HCT116 (cell line): ENCODE results near the gene CASP12. TPM values are rescaled to one million over a fixed set of nuclear protein-coding genes. Genes with fewer than 3 reads are reported as not detected.

Experiments used
- ATAC-seq: fragments of 200-7000 bp; cut with Tn5 transposase; 2 replicates; pipeline ENCODE4 v1.9.1; 2020; ENCODE audit warnings: mild to moderate bottlenecking, moderate library complexity
- BruUV-seq: library from RNA; stranded (reverse); fragments of 400-500 nt; replicated peaks from 2 replicates; lab custom pipeline; 2021; lab: Mats Ljungman, UMichigan
- CTCF ChIA-PET: fragments of 300-600 bp; sonication (Branson Sonifier 250); formaldehyde crosslinking; loops from one replicate; lab custom pipeline; 2021; ENCODE audit warnings: antibody characterized with exemption; lab: Charles Lee
- POLR2A ChIA-PET: fragments of 300-600, 350-600 bp; sonication (Branson Sonifier 250); formaldehyde crosslinking; loops from one replicate; lab custom pipeline; 2021; ENCODE audit warnings: antibody characterized with exemption; lab: Charles Lee
- RAD21 ChIA-PET, 2 experiments: fragments of 300-600 bp; sonication (Branson Sonifier 250); formaldehyde crosslinking; loops; one replicate each; lab custom pipeline; 2023; ENCODE audit warnings: low total read pairs in 2 of 2; ENCODE audit not compliant: uncharacterized antibody in 2 of 2, unreplicated experiment in 2 of 2, low non-redundant PET in 1 of 2; lab: Charles Lee
- DNase-seq: peaks from one replicate; pipeline ENCODE4 v3.0.0-alpha.2; 2010; ENCODE audit warnings: low read depth, low spot score
- H2AFZ ChIP-seq: fragments of 200-600 bp; shearing (Covaris generic), sonication (generic); 2 replicates; pipeline ENCODE4 v1.6.1; 2017; ENCODE audit warnings: low read depth, mixed run types, mixed read lengths, antibody characterized with exemption, low read length; ENCODE audit not compliant: poor library complexity, severe bottlenecking
- H3K27ac ChIP-seq: 2 replicates; pipeline ENCODE4 v1.5.1; 2012; ENCODE audit warnings: low read depth, low read length
- H3K27me3 ChIP-seq: fragments of 200-600 bp; sonication (generic); 2 replicates; pipeline ENCODE4 v1.6.1; 2016; ENCODE audit warnings: mixed run types, low read length, mixed read lengths; ENCODE audit not compliant: insufficient read depth
- H3K36me3 ChIP-seq, 2 experiments: fragments of 200-500 bp in 1 of 2; fragments of 200-600 bp in 1 of 2; sonication (Bioruptor generic) in 1 of 2; sonication (generic) in 1 of 2; 2 replicates each; pipeline versions ENCODE4 v1.5.1 to v1.6.1; 2014 to 2016; ENCODE audit warnings: low read length in 2 of 2, inconsistent platforms in 1 of 2, mixed read lengths in 1 of 2, mixed run types in 1 of 2; ENCODE audit not compliant: insufficient read depth in 2 of 2, control insufficient read depth in 1 of 2
- H3K4me1 ChIP-seq, 2 experiments: fragments of 200-600 bp in 1 of 2; sonication (generic) in 1 of 2; 2 replicates each; pipeline versions ENCODE4 v1.5.1 to v1.6.1; 2012 to 2017; ENCODE audit warnings: low read length in 2 of 2, inconsistent platforms in 1 of 2, mild to moderate bottlenecking in 1 of 2, mixed read lengths in 1 of 2, mixed run types in 1 of 2, moderate library complexity in 1 of 2; ENCODE audit not compliant: insufficient read depth in 2 of 2, control insufficient read depth in 1 of 2
- H3K4me2 ChIP-seq: fragments of 200-600 bp; sonication (generic); 2 replicates; pipeline ENCODE4 v1.6.1; 2017; ENCODE audit warnings: mixed run types, low read length, mixed read lengths
- H3K4me3 ChIP-seq, 2 experiments: fragments of 200-600 bp in 1 of 2; sonication (generic) in 1 of 2; replicated peaks in 1 of 2; 2 replicates each; pipeline ENCODE4 v1.5.1; 2011 to 2016; ENCODE audit warnings: low read length in 2 of 2, control low read depth in 1 of 2, low read depth in 1 of 2, mild to moderate bottlenecking in 1 of 2, mixed read lengths in 1 of 2, mixed run types in 1 of 2
- H3K79me2 ChIP-seq: fragments of 200-600 bp; sonication (generic); 2 replicates; pipeline ENCODE4 v1.6.1; 2017; ENCODE audit warnings: mild to moderate bottlenecking, mixed run types, low read length, moderate library complexity, mixed read lengths; ENCODE audit not compliant: insufficient read depth
- H3K9ac ChIP-seq: fragments of 200-600 bp; sonication (generic); 2 replicates; pipeline ENCODE4 v1.6.1; 2016; ENCODE audit warnings: low read length, mixed read lengths
- H3K9me2 ChIP-seq: fragments of 200-600 bp; sonication (generic), shearing (Covaris generic); 2 replicates; pipeline ENCODE4 v1.6.1; 2017; ENCODE audit warnings: mixed run types, mild to moderate bottlenecking, moderate library complexity; ENCODE audit not compliant: insufficient read depth
- H3K9me3 ChIP-seq, 2 experiments: fragments of 200-500 bp in 1 of 2; fragments of 200-600 bp in 1 of 2; sonication (Bioruptor generic) in 1 of 2; sonication (generic) in 1 of 2; 2 replicates each; pipeline ENCODE4 v1.6.1; 2014 to 2017; ENCODE audit warnings: low read length in 2 of 2, mixed read lengths in 2 of 2, inconsistent platforms in 1 of 2, low read depth in 1 of 2, mild to moderate bottlenecking in 1 of 2, mixed run types in 1 of 2, moderate library complexity in 1 of 2; ENCODE audit not compliant: control insufficient read depth in 1 of 2, insufficient read depth in 1 of 2
- H4K20me1 ChIP-seq: fragments of 200-600 bp; sonication (generic), shearing (Covaris generic); 2 replicates; pipeline ENCODE4 v1.6.1; 2017; ENCODE audit warnings: mixed run types, mild to moderate bottlenecking, moderate library complexity; ENCODE audit not compliant: insufficient read depth
- CBX3 ChIP-seq: IDR thresholded peaks from 2 replicates; pipeline ENCODE4 v1.6.1; 2012; ENCODE audit warnings: low read depth
- CEBPB ChIP-seq: IDR thresholded peaks from 2 replicates; pipeline ENCODE4 v1.6.1; 2012; ENCODE audit warnings: low read depth
- EZH2 ChIP-seq: fragments of 200-600 bp; sonication (generic); IDR thresholded peaks from 2 replicates; pipeline ENCODE4 v1.6.1; 2017; ENCODE audit warnings: antibody characterized with exemption, mixed run types
- EZH2phosphoT487 ChIP-seq: fragments of 200-600 bp; IDR thresholded peaks from 2 replicates; pipeline ENCODE4 v1.6.1; 2018; ENCODE audit warnings: antibody characterized with exemption, borderline replicate concordance
- FOSL1 ChIP-seq: IDR thresholded peaks from 2 replicates; pipeline ENCODE4 v1.6.1; 2012; ENCODE audit warnings: low read depth
- POLR2A ChIP-seq: IDR thresholded peaks from 2 replicates; pipeline ENCODE4 v1.7.0; 2011; ENCODE audit warnings: borderline replicate concordance; ENCODE audit not compliant: insufficient read depth, insufficient read length; ENCODE audit errors: extremely low read depth
- POLR2AphosphoS5 ChIP-seq: IDR thresholded peaks from 2 replicates; pipeline ENCODE4 v1.6.1; 2011; ENCODE audit warnings: mild to moderate bottlenecking, low read depth, low read length, moderate library complexity
- SRF ChIP-seq: IDR thresholded peaks from 2 replicates; pipeline ENCODE4 v1.6.1; 2012; ENCODE audit warnings: low read depth
- TCF7L2 ChIP-seq: IDR thresholded peaks from 2 replicates; pipeline ENCODE4 v1.7.0; 2011; ENCODE audit warnings: borderline replicate concordance, inconsistent platforms; ENCODE audit not compliant: insufficient read depth, insufficient read length; ENCODE audit errors: extremely low read depth
- ZNF274 ChIP-seq: fragments of 200-500 bp; sonication (Bioruptor generic); IDR thresholded peaks from 2 replicates; pipeline ENCODE4 v1.6.1; 2014; ENCODE audit warnings: mild to moderate bottlenecking, low read depth, low read length, inconsistent platforms
- intact Hi-C: fragments of 100-400 bp; cut with micrococcal nuclease; formaldehyde crosslinking; loops from 2 replicates; pipeline ENCODE4 v1.10.0; 2022
- total RNA-seq: library from RNA; stranded (reverse); gene quantifications from one replicate; pipeline ENCODE4 v1.2.1, GENCODE V29; 2021; ENCODE audit not compliant: unreplicated experiment
- TF ChIP-seq, protein P1 (sequence below): IDR thresholded peaks from 2 replicates; pipeline ENCODE4 v1.6.1; 2012
- TF ChIP-seq, protein P2 (sequence below): IDR thresholded peaks from 2 replicates; pipeline ENCODE4 v1.6.1; 2011; ENCODE audit warnings: mild to moderate bottlenecking, low read length, moderate library complexity; ENCODE audit not compliant: insufficient replicate concordance; ENCODE audit errors: extremely low read depth
- TF ChIP-seq, protein P3 (sequence below), 3 experiments: fragments of 200-600 bp in 1 of 3; sonication (generic) in 1 of 3; IDR thresholded peaks in 2 of 3; conservative IDR thresholded peaks in 1 of 3; 2 replicates each; pipeline ENCODE4 v1.5.1; 2012 to 2017; ENCODE audit warnings: low read depth in 2 of 3, low read length in 2 of 3, antibody characterized with exemption in 1 of 3, borderline replicate concordance in 1 of 3, control low read depth in 1 of 3, mild to moderate bottlenecking in 1 of 3, mixed read lengths in 1 of 3, mixed run types in 1 of 3, moderate library complexity in 1 of 3; ENCODE audit not compliant: insufficient read depth in 1 of 3

CASP12 gene
- total RNA-seq, 1 experiment from 2014 or later: not detected

DNA sequence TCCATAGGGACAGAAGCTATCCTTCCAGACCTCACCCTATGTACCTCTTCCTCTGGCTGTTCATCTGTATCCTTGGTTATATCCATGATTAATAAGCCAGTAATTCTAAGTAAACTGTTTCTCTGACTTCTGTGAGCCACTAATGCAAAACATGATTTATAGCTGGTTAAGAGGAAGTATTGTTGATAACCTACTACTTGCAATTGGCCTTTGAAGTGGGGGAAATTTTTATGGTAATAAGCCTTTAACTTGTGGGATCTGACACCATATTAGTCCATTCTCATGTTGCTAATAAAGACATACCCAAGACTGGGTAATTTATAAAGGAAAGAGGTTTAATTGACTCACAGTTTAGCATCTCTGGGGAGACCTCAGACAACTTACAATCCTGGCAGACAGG lies 21.9 kb downstream of the CASP12 start:
- intact Hi-C loops: no loop called here
- H3K27ac ChIP-seq: no peak overlapping the region
- DNase-seq: no peak
- POLR2A ChIA-PET: no interaction called here
- CTCF ChIA-PET: no interaction called here
- TF ChIP-seq, protein P1, sequence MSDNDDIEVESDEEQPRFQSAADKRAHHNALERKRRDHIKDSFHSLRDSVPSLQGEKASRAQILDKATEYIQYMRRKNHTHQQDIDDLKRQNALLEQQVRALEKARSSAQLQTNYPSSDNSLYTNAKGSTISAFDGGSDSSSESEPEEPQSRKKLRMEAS: no peak
- TF ChIP-seq POLR2AphosphoS5 (no peak), EZH2 (no peak), CEBPB (no peak), POLR2A (no peak), CBX3 (no peak)
- BruUV-seq: no TSS peak
- no peaks in the 10 kb centered on the region for H3K9me3 ChIP-seq
- no peak overlapping the region for H3K4me3 ChIP-seq
- no peak overlapping the region for H3K9ac ChIP-seq
- no peak for ATAC-seq
- H3K4me1 ChIP-seq: no peaks in the 10 kb centered on the region
- H4K20me1 ChIP-seq: no peaks in the 10 kb centered on the region
- H3K79me2 ChIP-seq: no peaks in the 10 kb centered on the region
- no peak overlapping the region for H3K4me2 ChIP-seq
- H3K27me3 ChIP-seq: no peaks in the 10 kb centered on the region
- H2AFZ ChIP-seq: no peak overlapping the region
- H3K9me2 ChIP-seq: no peaks in the 10 kb centered on the region
- no peaks in the 10 kb centered on the region for H3K36me3 ChIP-seq
- RAD21 ChIA-PET: no interaction called here

DNA sequence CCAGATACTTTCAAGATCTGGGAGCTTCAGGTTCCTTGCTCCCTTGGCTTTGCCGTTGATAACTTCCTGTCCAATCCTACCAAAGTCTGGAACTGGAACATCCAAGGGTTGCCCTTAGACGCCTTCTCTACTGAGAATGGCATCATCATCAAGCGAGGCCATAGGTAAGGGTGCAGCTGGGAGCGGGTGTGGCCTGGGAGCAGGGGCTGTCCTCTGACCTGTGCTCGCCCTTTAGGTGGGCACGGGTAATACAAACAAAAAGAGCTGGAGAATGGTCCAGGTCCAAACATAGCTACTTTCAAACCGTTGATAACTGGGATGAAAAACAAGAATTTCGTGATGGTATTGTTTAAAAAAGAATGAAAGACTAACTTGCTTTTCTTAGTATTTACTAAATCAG lies 25.0 kb downstream of the CASP12 start:
- intact Hi-C loops: no loop called here

More for the DNA sequence above, 25.0 kb downstream of the CASP12 start:
- Histone ChIP-seq H3K27ac (no peak overlapping the region), H3K4me3 (no peak overlapping the region), H2AFZ (no peak overlapping the region), H3K4me2 (no peak overlapping the region), H3K9ac (no peak overlapping the region), H3K79me2 (no peaks in the 10 kb centered on the region), H3K4me1 (no peaks in the 10 kb centered on the region), H3K9me2 (no peaks in the 10 kb centered on the region), H3K9me3 (peaks cover 0 to 7% of the 10 kb centered on the region in 2 experiments; a peak in 1 of 4 replicates), H3K36me3 (no peaks in the 10 kb centered on the region), H3K27me3 (no peaks in the 10 kb centered on the region), H4K20me1 (no peaks in the 10 kb centered on the region)
- ChIA-PET POLR2A (no interaction called here), CTCF (no interaction called here), RAD21 (no interaction called here)
- ATAC-seq (peak; percentile 36; the same call in 1 of the 2 replicates), DNase-seq (no peak)
- BruUV-seq: no TSS peak
- TF ChIP-seq, protein P1: no peak
- no peak for TF ChIP-seq TCF7L2
- no peak for TF ChIP-seq CBX3
- TF ChIP-seq ZNF274: no peak
- TF ChIP-seq, protein P2, sequence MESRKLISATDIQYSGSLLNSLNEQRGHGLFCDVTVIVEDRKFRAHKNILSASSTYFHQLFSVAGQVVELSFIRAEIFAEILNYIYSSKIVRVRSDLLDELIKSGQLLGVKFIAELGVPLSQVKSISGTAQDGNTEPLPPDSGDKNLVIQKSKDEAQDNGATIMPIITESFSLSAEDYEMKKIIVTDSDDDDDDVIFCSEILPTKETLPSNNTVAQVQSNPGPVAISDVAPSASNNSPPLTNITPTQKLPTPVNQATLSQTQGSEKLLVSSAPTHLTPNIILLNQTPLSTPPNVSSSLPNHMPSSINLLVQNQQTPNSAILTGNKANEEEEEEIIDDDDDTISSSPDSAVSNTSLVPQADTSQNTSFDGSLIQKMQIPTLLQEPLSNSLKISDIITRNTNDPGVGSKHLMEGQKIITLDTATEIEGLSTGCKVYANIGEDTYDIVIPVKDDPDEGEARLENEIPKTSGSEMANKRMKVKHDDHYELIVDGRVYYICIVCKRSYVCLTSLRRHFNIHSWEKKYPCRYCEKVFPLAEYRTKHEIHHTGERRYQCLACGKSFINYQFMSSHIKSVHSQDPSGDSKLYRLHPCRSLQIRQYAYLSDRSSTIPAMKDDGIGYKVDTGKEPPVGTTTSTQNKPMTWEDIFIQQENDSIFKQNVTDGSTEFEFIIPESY: no peak
- no peak for TF ChIP-seq EZH2phosphoT487
- TF ChIP-seq, protein P3, sequence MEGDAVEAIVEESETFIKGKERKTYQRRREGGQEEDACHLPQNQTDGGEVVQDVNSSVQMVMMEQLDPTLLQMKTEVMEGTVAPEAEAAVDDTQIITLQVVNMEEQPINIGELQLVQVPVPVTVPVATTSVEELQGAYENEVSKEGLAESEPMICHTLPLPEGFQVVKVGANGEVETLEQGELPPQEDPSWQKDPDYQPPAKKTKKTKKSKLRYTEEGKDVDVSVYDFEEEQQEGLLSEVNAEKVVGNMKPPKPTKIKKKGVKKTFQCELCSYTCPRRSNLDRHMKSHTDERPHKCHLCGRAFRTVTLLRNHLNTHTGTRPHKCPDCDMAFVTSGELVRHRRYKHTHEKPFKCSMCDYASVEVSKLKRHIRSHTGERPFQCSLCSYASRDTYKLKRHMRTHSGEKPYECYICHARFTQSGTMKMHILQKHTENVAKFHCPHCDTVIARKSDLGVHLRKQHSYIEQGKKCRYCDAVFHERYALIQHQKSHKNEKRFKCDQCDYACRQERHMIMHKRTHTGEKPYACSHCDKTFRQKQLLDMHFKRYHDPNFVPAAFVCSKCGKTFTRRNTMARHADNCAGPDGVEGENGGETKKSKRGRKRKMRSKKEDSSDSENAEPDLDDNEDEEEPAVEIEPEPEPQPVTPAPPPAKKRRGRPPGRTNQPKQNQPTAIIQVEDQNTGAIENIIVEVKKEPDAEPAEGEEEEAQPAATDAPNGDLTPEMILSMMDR (IDR thresholded peaks at IDR 0.05 in 2 of 3, conservative IDR thresholded peaks at IDR 0.05 in 1 of 3; ENCODE audit: borderline replicate concordance in 1 of 3, insufficient read depth in 1 of 3, low read depth in 2 of 3, low read length in 2 of 3): peak in 2 of 3 experiments; percentile 18 to 37; a peak in 3 of 6 replicates
- TF ChIP-seq SRF: no peak
- no peak for TF ChIP-seq FOSL1
